GM12801 (cell line): ENCODE data around the gene ZNF672.

Experiments used
- TF ChIP-seq, protein P1 (sequence below): IDR thresholded peaks from one replicate; pipeline ENCODE4 v1.5.1; 2011; ENCODE audit warnings: control low read depth; ENCODE audit not compliant: insufficient read length; ENCODE audit errors: extremely low read depth

ZNF672 gene

GRCh38 chr1:248800459-248800858 is 37.6 kb upstream of the ZNF672 start:
- TF ChIP-seq, protein P1, sequence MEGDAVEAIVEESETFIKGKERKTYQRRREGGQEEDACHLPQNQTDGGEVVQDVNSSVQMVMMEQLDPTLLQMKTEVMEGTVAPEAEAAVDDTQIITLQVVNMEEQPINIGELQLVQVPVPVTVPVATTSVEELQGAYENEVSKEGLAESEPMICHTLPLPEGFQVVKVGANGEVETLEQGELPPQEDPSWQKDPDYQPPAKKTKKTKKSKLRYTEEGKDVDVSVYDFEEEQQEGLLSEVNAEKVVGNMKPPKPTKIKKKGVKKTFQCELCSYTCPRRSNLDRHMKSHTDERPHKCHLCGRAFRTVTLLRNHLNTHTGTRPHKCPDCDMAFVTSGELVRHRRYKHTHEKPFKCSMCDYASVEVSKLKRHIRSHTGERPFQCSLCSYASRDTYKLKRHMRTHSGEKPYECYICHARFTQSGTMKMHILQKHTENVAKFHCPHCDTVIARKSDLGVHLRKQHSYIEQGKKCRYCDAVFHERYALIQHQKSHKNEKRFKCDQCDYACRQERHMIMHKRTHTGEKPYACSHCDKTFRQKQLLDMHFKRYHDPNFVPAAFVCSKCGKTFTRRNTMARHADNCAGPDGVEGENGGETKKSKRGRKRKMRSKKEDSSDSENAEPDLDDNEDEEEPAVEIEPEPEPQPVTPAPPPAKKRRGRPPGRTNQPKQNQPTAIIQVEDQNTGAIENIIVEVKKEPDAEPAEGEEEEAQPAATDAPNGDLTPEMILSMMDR: no peak

GRCh38 chr1:248802454-248802853 is 35.6 kb upstream of the ZNF672 start:
- TF ChIP-seq, protein P1: no peak

- TF ChIP-seq, protein P1: no peak
Observed at GRCh38 chr1:248804771-248805681, 33.0 kb upstream of the ZNF672 start.

GRCh38 chr1:248805876-248806275 is 32.1 kb upstream of the ZNF672 start:
- TF ChIP-seq, protein P1: no peak

DNA sequence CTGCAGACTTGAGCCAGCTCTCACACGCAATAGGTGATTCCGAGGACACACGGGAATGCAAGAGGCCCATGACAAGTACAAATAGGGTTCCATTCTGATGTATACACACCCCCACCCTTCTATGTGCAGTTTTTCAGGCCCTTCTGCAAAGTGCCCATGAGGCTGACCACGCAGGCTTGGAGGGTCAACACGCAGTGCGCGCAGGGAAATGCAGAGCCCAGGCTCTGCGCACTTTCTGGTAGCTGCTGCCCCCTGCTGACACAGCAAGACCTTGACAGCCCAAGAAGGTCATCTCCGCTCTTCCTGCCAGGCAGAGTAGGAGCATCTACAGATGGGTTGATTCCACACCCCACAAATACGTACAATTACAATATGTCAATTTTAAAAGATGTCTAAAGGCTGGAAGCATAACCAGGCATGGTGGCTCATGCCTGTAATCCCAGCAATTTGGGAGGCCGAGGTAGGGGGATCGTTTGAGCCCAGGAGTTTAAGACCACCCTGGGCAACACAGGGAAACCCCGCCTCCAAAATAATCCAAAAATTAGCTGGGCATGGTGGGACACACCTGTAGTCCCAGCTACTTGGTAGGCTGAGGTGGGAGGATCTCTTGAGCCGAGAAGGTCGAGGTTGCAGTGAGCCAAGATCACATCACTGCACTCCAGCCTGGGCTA is 30.8 kb upstream of the ZNF672 start:
- TF ChIP-seq, protein P1: no peak

DNA sequence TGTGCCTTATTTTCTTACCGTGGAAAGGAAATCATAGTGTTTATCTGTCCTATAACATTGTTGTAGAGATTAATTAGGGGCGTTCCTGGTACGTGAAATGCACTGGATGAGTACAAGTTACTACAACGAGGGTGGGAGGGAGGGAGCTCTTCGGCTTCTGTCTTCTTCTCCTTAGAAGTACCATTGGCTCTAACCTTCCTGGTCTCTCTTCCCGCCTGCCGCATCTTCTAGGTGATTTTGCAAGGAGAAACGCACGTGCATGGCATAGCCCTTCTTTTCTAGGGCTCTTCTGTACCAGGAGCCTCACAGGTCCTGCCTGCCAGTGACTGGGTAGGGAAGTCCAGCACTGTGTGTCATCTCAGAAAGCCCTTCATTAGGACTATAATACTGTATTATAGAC is 29.1 kb upstream of the ZNF672 start:
- TF ChIP-seq, protein P1: no peak

DNA sequence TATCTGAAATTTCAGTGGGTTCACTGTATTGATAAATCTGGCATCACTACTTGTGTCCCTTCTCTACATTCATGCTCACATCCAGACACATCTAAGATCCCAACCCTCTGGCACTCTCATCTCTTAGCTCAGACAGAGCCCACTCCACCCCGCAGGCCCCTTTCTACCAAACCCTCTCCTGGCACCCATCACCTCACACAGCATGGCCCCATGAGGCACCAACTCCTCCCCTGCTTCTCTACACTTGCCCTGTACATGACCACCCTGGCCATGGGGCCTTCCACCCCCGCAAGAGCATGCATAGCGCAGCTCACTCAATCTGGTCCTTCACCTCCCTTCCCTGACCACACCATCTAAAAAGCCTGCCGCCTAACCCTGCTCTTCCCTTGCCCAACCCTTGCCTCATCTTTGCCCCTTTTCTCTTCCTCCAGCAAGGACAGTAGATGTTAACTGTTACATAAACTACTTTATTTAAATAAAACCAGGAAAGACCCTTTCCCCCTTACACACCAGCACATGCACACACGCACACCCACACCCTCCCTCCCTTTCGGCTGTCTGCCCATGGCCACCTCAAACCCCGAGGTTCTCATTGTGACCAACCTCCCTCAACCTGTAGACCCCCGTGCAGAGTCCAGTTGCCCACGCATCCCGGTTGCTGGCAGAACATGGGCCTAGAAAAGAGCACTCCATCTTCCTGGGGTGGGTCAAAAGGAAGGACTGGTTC is 27.9 kb upstream of the ZNF672 start:
- TF ChIP-seq, protein P1: no peak
